Uterus (tissue), 2 donors: ENCODE measurements around the gene SESN3.

Source experiments
- CTCF ChIP-seq, 4 experiments: fragments of 200-600 bp in 2 of 4; fragments of 450-650 bp in 2 of 4; sonication (generic) in 2 of 4; IDR thresholded peaks; one replicate each; pipeline ENCODE4 v1.5.1; 2016 to 2019; ENCODE audit warnings: antibody characterized with exemption in 4 of 4, mild to moderate bottlenecking in 2 of 4, moderate library complexity in 1 of 4
- POLR2A ChIP-seq, 2 donors: fragments of 450-650 bp; IDR thresholded peaks; one replicate each; pipeline ENCODE4 v1.6.1; 2016; ENCODE audit warnings: antibody characterized with exemption in 2 of 2, mild to moderate bottlenecking in 1 of 2, moderate library complexity in 1 of 2

DNA sequence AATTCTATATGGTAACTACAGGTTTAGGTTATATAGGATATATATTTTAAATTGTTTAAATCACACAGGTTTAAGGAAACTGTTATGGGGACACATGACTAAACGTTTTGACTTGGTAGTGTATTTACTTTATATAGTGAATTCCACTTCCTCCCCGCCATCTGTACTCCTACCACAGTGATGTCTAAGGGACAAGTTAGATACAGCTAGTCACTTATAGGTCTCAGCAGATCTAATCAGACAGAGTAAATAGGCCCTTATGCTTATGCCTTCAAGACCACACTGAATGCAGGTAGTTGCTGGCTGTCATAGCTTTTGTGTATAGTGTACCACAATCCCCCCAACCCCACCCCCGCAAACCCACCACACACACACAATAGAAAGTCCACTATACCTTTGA is 8.2 kb downstream of the SESN3 start:
- TF ChIP-seq CTCF (IDR thresholded peaks at IDR 0.05) = no peak
- no peak for TF ChIP-seq POLR2A (IDR thresholded peaks at IDR 0.05)
